Lower lobe of right lung (tissue), 2 donors: ENCODE data around the gene RUNX3. TPM values are rescaled to one million over a fixed set of nuclear protein-coding genes. Genes with fewer than 3 reads are reported as not detected.

Experiments used
- ATAC-seq, 2 donors: fragments of 200-7000 bp; cut with Tn5 transposase; one replicate each; pipeline ENCODE4 v1.9.1; 2020 to 2022; ENCODE audit warnings: mild to moderate bottlenecking in 2 of 2, moderate library complexity in 2 of 2
- DNase-seq: peaks from one replicate; pipeline ENCODE4 v3.0.0-alpha.2; 2020
- H3K27ac ChIP-seq: fragments of 200-600 bp; one replicate; pipeline ENCODE4 v1.8.0; 2022
- H3K27me3 ChIP-seq: fragments of 200-600 bp; one replicate; pipeline ENCODE4 v1.8.0; 2022; ENCODE audit warnings: low read depth
- H3K36me3 ChIP-seq: fragments of 200-600 bp; one replicate; pipeline ENCODE4 v1.8.0; 2022; ENCODE audit warnings: mild to moderate bottlenecking
- H3K4me1 ChIP-seq: fragments of 200-600 bp; one replicate; pipeline ENCODE4 v1.8.0; 2022
- H3K4me3 ChIP-seq: fragments of 200-600 bp; one replicate; pipeline ENCODE4 v1.8.0; 2022; ENCODE audit warnings: mild to moderate bottlenecking
- H3K9me3 ChIP-seq: fragments of 200-600 bp; one replicate; pipeline ENCODE4 v1.8.0; 2022
- intact Hi-C: fragments of 100-400 bp; cut with DNase I; formaldehyde crosslinking; loops from one replicate; pipeline ENCODE4 v1.11.0; 2022
- total RNA-seq: library from RNA; stranded (reverse); fragmentation: NEBNext Ultra II Directional; extraction: Animal tissue kit (Norgen Biotek cat#: 25700); gene quantifications from one replicate; pipeline ENCODE4 v1.2.1, GENCODE V29; 2021
- TF ChIP-seq, protein P1 (sequence below): fragments of 200-600 bp; IDR thresholded peaks from one replicate; pipeline ENCODE4 v1.8.0; 2022; ENCODE audit warnings: antibody characterized with exemption, mild to moderate bottlenecking
- donor health status: DM: no; HTN: yes; CAD: no; lungs with severe emphysema.

Gene RUNX3
- total RNA-seq, 1 donor from 2014 or later, result 13.1 TPM

DNA sequence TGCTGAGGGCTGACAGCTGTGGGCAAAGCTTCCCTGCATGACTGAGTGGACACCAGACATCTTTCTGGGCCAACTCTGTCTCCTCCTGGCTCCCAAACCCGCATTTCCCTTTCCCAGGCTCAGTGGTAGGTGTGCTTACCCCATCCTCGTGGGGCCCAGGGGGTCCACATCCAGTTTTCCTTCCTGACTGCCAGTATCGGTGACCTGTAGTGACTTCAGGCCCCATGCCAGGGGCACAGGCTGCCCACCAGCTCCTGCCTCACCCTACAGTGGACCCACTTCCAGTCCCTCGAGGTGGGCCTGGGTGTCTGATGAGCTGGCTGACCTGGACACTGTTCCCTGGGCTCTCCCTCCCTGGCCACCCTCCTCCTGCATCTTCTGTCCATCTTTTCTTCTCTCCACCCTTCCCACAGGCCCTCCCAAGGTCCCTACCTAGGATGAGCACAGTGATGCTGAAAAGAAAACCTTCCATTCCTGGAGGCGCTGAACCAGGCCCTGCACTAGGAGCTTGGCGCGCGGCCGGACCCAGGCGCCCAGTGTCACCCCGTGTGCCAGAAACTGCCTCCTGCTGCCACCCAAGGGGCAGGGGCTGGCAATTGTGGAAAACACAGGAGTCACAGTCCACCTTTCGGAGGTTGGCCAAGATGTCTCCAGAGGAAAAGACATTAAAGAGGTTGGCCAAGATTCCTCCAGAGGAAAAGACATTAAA, 67.1 kb downstream of the RUNX3 start:
- Histone ChIP-seq H3K27me3 (peaks cover 16% of the 10 kb centered on the region), H3K27ac (peak overlapping the region; percentile 41)
- intact Hi-C loops, result no loop called here

DNA sequence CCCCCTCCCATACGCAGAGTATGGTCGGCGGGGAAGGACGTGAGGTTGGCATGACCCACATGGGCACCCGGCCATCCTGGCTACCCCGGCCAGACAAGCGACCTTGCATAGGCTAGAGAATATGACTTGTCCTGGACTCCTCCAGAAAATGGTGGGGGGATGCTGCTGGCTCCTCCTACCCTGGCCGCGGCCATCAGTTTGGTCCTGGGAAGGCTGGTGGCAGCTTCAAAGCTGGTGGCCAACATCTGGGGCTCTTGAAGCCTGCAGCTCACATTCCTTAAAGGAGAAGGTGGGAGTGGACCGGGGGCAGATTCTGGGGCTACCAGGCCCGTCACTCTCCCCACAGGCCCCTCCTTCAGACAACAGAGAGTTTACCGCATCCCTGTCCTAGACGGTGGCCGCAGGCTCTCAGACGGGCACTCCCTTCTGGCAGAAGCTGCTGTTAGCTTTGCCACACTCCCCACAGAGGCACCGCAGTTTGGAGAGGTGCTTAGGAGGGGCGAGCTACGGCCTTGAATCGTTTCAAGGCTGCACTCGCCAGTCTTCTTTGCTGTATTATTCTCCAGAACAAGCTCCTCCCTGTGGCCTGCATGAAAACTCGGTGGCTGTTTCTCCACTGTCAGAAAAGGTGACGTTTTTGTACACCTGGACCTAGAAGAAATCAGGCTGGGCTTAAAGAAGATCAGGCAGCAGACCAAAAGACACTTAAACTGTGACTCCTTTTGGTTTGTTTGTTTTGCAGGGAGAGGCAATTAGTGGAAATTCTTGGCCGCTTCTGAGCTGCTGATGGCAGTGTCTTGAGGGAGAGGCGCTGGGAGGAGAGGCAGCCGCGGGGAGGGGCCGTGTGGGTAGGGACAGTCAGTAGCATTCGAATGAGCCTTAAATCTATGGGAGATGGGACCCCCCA, 68.0 kb downstream of the RUNX3 start:
- peaks cover 22% of the 10 kb centered on the region for H3K4me1 ChIP-seq
- peaks cover 15% of the 10 kb centered on the region for H3K27me3 ChIP-seq
- H3K36me3 ChIP-seq, result no peaks in the 10 kb centered on the region
- H3K9me3 ChIP-seq, result no peaks in the 10 kb centered on the region
- ATAC-seq, result peak; percentile 79 to 82
- peak; percentile 69 for DNase-seq
- TF ChIP-seq, protein P1, sequence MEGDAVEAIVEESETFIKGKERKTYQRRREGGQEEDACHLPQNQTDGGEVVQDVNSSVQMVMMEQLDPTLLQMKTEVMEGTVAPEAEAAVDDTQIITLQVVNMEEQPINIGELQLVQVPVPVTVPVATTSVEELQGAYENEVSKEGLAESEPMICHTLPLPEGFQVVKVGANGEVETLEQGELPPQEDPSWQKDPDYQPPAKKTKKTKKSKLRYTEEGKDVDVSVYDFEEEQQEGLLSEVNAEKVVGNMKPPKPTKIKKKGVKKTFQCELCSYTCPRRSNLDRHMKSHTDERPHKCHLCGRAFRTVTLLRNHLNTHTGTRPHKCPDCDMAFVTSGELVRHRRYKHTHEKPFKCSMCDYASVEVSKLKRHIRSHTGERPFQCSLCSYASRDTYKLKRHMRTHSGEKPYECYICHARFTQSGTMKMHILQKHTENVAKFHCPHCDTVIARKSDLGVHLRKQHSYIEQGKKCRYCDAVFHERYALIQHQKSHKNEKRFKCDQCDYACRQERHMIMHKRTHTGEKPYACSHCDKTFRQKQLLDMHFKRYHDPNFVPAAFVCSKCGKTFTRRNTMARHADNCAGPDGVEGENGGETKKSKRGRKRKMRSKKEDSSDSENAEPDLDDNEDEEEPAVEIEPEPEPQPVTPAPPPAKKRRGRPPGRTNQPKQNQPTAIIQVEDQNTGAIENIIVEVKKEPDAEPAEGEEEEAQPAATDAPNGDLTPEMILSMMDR, result no peak
- no peak overlapping the region for H3K4me3 ChIP-seq
- H3K27ac ChIP-seq, result peak overlapping the region; percentile 56
- intact Hi-C loops, result no loop called here

More for the DNA sequence above, 67.1 kb downstream of the RUNX3 start:
- H3K9me3 ChIP-seq, result no peaks in the 10 kb centered on the region
- H3K4me1 ChIP-seq, result peaks cover 22% of the 10 kb centered on the region
- H3K36me3 ChIP-seq, result no peaks in the 10 kb centered on the region
- DNase-seq, result no peak
- ATAC-seq, result no peak
- TF ChIP-seq, protein P1, result no peak
- no peak overlapping the region for H3K4me3 ChIP-seq

- no peak for ATAC-seq
- H3K36me3 ChIP-seq, result no peaks in the 10 kb centered on the region
- H3K27me3 ChIP-seq, result peaks cover 8% of the 10 kb centered on the region
- peaks cover 22% of the 10 kb centered on the region for H3K4me1 ChIP-seq
- no peak overlapping the region for H3K4me3 ChIP-seq
- no peak overlapping the region for H3K27ac ChIP-seq
- intact Hi-C loops, result no loop called here
- TF ChIP-seq, protein P1, result no peak
- DNase-seq, result no peak
- H3K9me3 ChIP-seq, result no peaks in the 10 kb centered on the region
These were observed 69.2 kb downstream of the RUNX3 start for GRCh38 chr1:24860841-24861240.

GRCh38 chr1:24859063-24860010, 70.7 kb downstream of the RUNX3 start:
- H3K4me3 ChIP-seq, result no peak overlapping the region
- H3K9me3 ChIP-seq, result no peaks in the 10 kb centered on the region
- peaks cover 16% of the 10 kb centered on the region for H3K4me1 ChIP-seq
- H3K36me3 ChIP-seq, result no peaks in the 10 kb centered on the region
- H3K27ac ChIP-seq, result no peak overlapping the region
- intact Hi-C loops, result no loop called here
- TF ChIP-seq, protein P1, result no peak
- ATAC-seq (no peak), DNase-seq (no peak)
- H3K27me3 ChIP-seq, result peaks cover 8% of the 10 kb centered on the region

- Histone ChIP-seq H3K4me3 (no peak overlapping the region), H3K36me3 (no peaks in the 10 kb centered on the region), H3K27me3 (peaks cover 8% of the 10 kb centered on the region), H3K4me1 (peaks cover 15% of the 10 kb centered on the region), H3K9me3 (no peaks in the 10 kb centered on the region), H3K27ac (no peak overlapping the region)
- ATAC-seq, result no peak
- intact Hi-C loops, result no loop called here
- TF ChIP-seq, protein P1, result no peak
- no peak for DNase-seq
These were observed 71.8 kb downstream of the RUNX3 start for GRCh38 chr1:24858277-24858676.
